Measurements from ENCODE around the gene TOMM20. TPM values are rescaled to one million over a fixed set of nuclear protein-coding genes. Genes with fewer than 3 reads are reported as not detected.

Gene TOMM20
- total and polyA plus RNA-seq, 2 experiments from 2014 or later, result 51.8 to 99.6 TPM

DNA sequence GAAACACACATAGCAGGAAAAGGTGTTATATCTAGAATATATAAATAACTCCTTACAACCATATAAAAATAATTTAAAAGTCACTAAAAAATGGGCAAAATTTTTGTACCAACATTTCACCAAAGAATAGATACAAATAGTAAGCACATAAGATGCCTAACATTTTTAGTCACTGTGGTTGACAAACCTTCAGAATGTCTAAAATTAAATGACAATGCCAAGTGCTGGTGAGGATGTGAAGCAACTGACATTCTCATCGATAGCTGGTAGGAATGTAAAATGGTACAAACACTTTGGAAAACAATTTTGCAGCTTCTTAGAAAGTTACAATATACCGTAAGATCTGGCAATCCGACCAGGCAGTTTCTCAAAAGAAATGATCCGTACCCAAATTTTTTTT lies 14.4 kb upstream of the TOMM20 start:
- H3K4me3 ChIP-seq, result no peak overlapping the region
- H2AFZ ChIP-seq, result no peak overlapping the region
- no peaks in the 10 kb centered on the region for H4K20me1 ChIP-seq (ENCODE audit: insufficient read depth, poor library complexity, severe bottlenecking)
- H3K27ac ChIP-seq, result no peak overlapping the region
- H3K4me2 ChIP-seq, result no peak overlapping the region
- H3K4me1 ChIP-seq (ENCODE audit: insufficient read depth), result no peaks in the 10 kb centered on the region
- WGBS (ENCODE audit: low lambda C conversion rate, missing lambda C conversion rate), result 90% methylated on average over 4 of the region's 4 CpGs
- no peaks in the 10 kb centered on the region for H3K9me3 ChIP-seq (ENCODE audit: low read depth)
- H3K79me2 ChIP-seq, result no peaks in the 10 kb centered on the region
- H3K27me3 ChIP-seq, result no peaks in the 10 kb centered on the region
- TF ChIP-seq EZH2phosphoT487 (IDR thresholded peaks at IDR 0.05; ENCODE audit: low read depth, severe bottlenecking, unreplicated experiment), result no peak
- no peak for TF ChIP-seq EZH2 (IDR thresholded peaks at IDR 0.05; ENCODE audit: borderline replicate concordance)
- TF ChIP-seq, protein P1, sequence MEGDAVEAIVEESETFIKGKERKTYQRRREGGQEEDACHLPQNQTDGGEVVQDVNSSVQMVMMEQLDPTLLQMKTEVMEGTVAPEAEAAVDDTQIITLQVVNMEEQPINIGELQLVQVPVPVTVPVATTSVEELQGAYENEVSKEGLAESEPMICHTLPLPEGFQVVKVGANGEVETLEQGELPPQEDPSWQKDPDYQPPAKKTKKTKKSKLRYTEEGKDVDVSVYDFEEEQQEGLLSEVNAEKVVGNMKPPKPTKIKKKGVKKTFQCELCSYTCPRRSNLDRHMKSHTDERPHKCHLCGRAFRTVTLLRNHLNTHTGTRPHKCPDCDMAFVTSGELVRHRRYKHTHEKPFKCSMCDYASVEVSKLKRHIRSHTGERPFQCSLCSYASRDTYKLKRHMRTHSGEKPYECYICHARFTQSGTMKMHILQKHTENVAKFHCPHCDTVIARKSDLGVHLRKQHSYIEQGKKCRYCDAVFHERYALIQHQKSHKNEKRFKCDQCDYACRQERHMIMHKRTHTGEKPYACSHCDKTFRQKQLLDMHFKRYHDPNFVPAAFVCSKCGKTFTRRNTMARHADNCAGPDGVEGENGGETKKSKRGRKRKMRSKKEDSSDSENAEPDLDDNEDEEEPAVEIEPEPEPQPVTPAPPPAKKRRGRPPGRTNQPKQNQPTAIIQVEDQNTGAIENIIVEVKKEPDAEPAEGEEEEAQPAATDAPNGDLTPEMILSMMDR (IDR thresholded peaks at IDR 0.05; ENCODE audit: poor library complexity), result no peak
- H3K9me2 ChIP-seq (replicated peaks; ENCODE audit: insufficient read depth), result no peaks in the 10 kb centered on the region
- no peak for DNase-seq (ENCODE audit: low spot score)
- no peaks in the 10 kb centered on the region for H3K36me3 ChIP-seq (replicated peaks; ENCODE audit: insufficient read depth, low read depth)

DNA sequence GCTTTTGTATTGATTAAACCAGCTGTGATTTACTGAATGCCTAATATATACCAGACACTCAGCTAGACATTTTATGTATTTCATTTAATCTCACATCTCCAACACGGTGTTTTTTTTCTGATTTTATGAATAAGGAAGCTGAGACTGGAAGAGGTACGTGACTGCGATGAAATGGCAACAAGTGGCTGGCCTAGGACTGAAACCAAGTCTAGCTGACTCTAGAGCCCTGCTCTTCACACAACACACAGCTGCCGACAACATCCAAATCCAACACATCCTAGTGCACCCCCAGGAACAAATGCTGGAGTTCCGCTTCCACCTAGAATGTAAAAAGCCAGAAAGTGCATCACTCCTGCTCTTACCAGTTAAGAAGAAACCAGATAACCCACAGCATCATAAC lies 10.7 kb upstream of the TOMM20 start:
- no peak overlapping the region for H3K4me3 ChIP-seq
- H3K9me3 ChIP-seq (ENCODE audit: low read depth), result no peaks in the 10 kb centered on the region
- H2AFZ ChIP-seq, result no peak overlapping the region
- H3K4me1 ChIP-seq (ENCODE audit: insufficient read depth), result no peaks in the 10 kb centered on the region
- H3K79me2 ChIP-seq, result no peaks in the 10 kb centered on the region
- no peak overlapping the region for H3K27ac ChIP-seq
- TF ChIP-seq, protein P1 (IDR thresholded peaks at IDR 0.05; ENCODE audit: poor library complexity), result no peak
- TF ChIP-seq EZH2 (IDR thresholded peaks at IDR 0.05; ENCODE audit: borderline replicate concordance), result no peak
- H3K27me3 ChIP-seq, result no peaks in the 10 kb centered on the region
- no peaks in the 10 kb centered on the region for H4K20me1 ChIP-seq (ENCODE audit: insufficient read depth, poor library complexity, severe bottlenecking)
- H3K9me2 ChIP-seq (replicated peaks; ENCODE audit: insufficient read depth), result no peaks in the 10 kb centered on the region
- 96% methylated on average over 5 of the region's 5 CpGs for WGBS (ENCODE audit: low lambda C conversion rate, missing lambda C conversion rate)
- DNase-seq (ENCODE audit: low spot score), result no peak
- no peak overlapping the region for H3K4me2 ChIP-seq
- no peaks in the 10 kb centered on the region for H3K36me3 ChIP-seq (replicated peaks; ENCODE audit: insufficient read depth, low read depth)

DNA sequence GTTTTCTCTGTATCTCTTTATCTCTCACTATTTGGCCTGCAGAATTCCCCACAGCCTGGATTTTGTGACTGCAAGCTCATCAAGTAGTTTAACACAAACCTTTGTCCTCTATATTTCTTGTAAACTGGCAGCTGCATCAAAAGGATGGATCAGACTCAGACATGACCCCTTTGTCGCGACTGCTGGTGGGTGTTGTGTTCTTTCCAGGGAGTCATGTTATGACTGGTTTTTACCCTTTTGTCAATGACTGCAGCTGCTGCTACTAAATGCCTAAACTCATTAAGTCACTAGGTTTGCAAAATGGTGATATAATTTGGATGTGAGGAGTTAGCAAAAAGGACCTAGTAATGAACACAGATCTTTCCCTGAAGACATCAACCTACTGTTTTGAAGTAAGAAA lies 10.2 kb upstream of the TOMM20 start:
- Histone ChIP-seq H2AFZ (no peak overlapping the region), H4K20me1 (ENCODE audit: insufficient read depth, poor library complexity, severe bottlenecking) (no peaks in the 10 kb centered on the region), H3K4me3 (no peak overlapping the region), H3K27ac (no peak overlapping the region), H3K4me2 (no peak overlapping the region), H3K4me1 (ENCODE audit: insufficient read depth) (no peaks in the 10 kb centered on the region), H3K79me2 (no peaks in the 10 kb centered on the region), H3K9me2 (replicated peaks; ENCODE audit: insufficient read depth) (no peaks in the 10 kb centered on the region), H3K9me3 (ENCODE audit: low read depth) (no peaks in the 10 kb centered on the region), H3K27me3 (no peaks in the 10 kb centered on the region), H3K36me3 (replicated peaks; ENCODE audit: insufficient read depth, low read depth) (no peaks in the 10 kb centered on the region)
- TF ChIP-seq, protein P1 (IDR thresholded peaks at IDR 0.05; ENCODE audit: poor library complexity), result no peak
- TF ChIP-seq EZH2phosphoT487 (IDR thresholded peaks at IDR 0.05; ENCODE audit: low read depth, severe bottlenecking, unreplicated experiment) (no peak), EZH2 (IDR thresholded peaks at IDR 0.05; ENCODE audit: borderline replicate concordance) (no peak)
- no peak for DNase-seq (ENCODE audit: low spot score)
- 100% methylated on average over 2 of the region's 2 CpGs for WGBS (ENCODE audit: low lambda C conversion rate, missing lambda C conversion rate)

DNA sequence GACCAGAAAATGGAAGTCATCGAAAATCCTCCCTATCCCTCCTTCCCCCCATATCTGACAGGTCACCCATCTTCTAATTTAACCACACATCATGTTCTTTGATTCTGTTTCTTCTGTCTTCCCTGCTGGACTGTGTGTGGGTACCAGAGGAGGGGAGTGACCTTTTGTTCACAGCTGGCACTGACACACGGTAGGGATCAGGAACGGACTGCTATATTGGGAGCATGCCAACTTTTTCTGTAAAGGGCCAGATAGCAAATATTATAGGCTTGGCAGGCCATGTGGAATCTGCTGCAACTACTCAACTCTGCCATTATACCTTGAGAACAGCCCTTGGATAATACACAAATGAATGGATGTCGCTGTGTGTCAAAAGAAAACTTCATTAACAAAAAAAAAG lies 7.5 kb upstream of the TOMM20 start:
- H4K20me1 ChIP-seq (ENCODE audit: insufficient read depth, poor library complexity, severe bottlenecking), result no peaks in the 10 kb centered on the region
- H3K27ac ChIP-seq, result no peak overlapping the region
- no peaks in the 10 kb centered on the region for H3K79me2 ChIP-seq
- 81% methylated on average over 4 of the region's 4 CpGs for WGBS (ENCODE audit: low lambda C conversion rate, missing lambda C conversion rate)
- H3K27me3 ChIP-seq, result no peaks in the 10 kb centered on the region
- H3K36me3 ChIP-seq (replicated peaks; ENCODE audit: insufficient read depth, low read depth), result no peaks in the 10 kb centered on the region
- no peaks in the 10 kb centered on the region for H3K9me2 ChIP-seq (replicated peaks; ENCODE audit: insufficient read depth)
- no peak overlapping the region for H2AFZ ChIP-seq
- H3K9me3 ChIP-seq (ENCODE audit: low read depth), result no peaks in the 10 kb centered on the region
- DNase-seq (ENCODE audit: low spot score), result no peak
- H3K4me1 ChIP-seq (ENCODE audit: insufficient read depth), result no peaks in the 10 kb centered on the region
- no peak overlapping the region for H3K4me3 ChIP-seq
- H3K4me2 ChIP-seq, result no peak overlapping the region
- TF ChIP-seq EZH2phosphoT487 (IDR thresholded peaks at IDR 0.05; ENCODE audit: low read depth, severe bottlenecking, unreplicated experiment) (no peak), EZH2 (IDR thresholded peaks at IDR 0.05; ENCODE audit: borderline replicate concordance) (no peak)
- TF ChIP-seq, protein P1 (IDR thresholded peaks at IDR 0.05; ENCODE audit: poor library complexity), result no peak
